Heart right ventricle (tissue), 16 donors: Measurements from ENCODE around the gene CDKN2B-AS1. TPM values are rescaled to one million over a fixed set of nuclear protein-coding genes. Genes with fewer than 3 reads are reported as not detected.

Experiments
- ATAC-seq, 8 donors: fragments of 200-7000 bp; cut with Tn5 transposase; one replicate each; pipeline ENCODE4 v1.9.1; 2020; ENCODE audit warnings: mild to moderate bottlenecking in 8 of 8, moderate library complexity in 8 of 8, moderate number of reproducible peaks in 1 of 8
- DNase-seq, 2 donors: peaks; one replicate each; pipeline ENCODE4 v3.0.0-alpha.2; 2020
- H3K27ac ChIP-seq, 10 donors: fragments of 200-600 bp; sonication (generic) in 2 of 10; one replicate each; pipeline versions ENCODE4 v1.5.0 to v1.8.0; 2020 to 2022; ENCODE audit warnings: mild to moderate bottlenecking in 3 of 10
- H3K27me3 ChIP-seq, 7 donors: fragments of 200-600 bp; one replicate each; pipeline ENCODE4 v1.8.0; 2021 to 2022; ENCODE audit warnings: mild to moderate bottlenecking in 2 of 7
- H3K36me3 ChIP-seq, 9 donors: fragments of 200-600 bp; sonication (generic) in 1 of 9; one replicate each; pipeline versions ENCODE4 v1.5.0 to v1.8.0; 2020 to 2022; ENCODE audit warnings: mild to moderate bottlenecking in 2 of 9
- H3K4me1 ChIP-seq, 9 donors: fragments of 200-600 bp; sonication (generic) in 1 of 9; one replicate each; pipeline versions ENCODE4 v1.5.0 to v1.8.0; 2020 to 2022; ENCODE audit warnings: mild to moderate bottlenecking in 4 of 9
- H3K4me3 ChIP-seq, 10 donors: fragments of 200-600 bp; sonication (generic) in 2 of 10; one replicate each; pipeline versions ENCODE4 v1.5.0 to v1.8.0; 2020 to 2022; ENCODE audit warnings: mild to moderate bottlenecking in 7 of 10, moderate library complexity in 2 of 10
- H3K9me3 ChIP-seq, 11 donors: fragments of 200-600 bp in 10 of 11; sonication (generic) in 2 of 11; one replicate each; pipeline versions ENCODE4 v1.5.0 to v1.8.0; 2013 to 2022; ENCODE audit warnings: mild to moderate bottlenecking in 2 of 11, control low read depth in 1 of 11, moderate library complexity in 1 of 11
- WGBS, 2 donors: extraction: QIAGEN DNeasy Blood & Tissue Kit; methylation state at CpG; one replicate each; pipeline ENCODE4 v1.1.7; 2013; ENCODE audit warnings: inconsistent platforms in 1 of 2; 5-methylcytosine and 5-hydroxymethylcytosine counted together
- intact Hi-C, 10 donors: fragments of 100-400 bp; cut with DNase I; formaldehyde crosslinking; loops; one replicate each; pipeline versions ENCODE4 v1.11.1 to v1.14.2; 2022
- polyA plus RNA-seq, 2 donors: library from polyadenylated mRNA; stranded (reverse); fragments of 200-250 nt; gene quantifications; one replicate each; pipeline ENCODE4 v1.2.3, GENCODE V29; 2013
- total RNA-seq, 10 donors: library from RNA; stranded (reverse); fragmentation: NEBNext Ultra II Directional in 3 of 10; extraction: Animal tissue kit (Norgen Biotek cat#: 25700) in 3 of 10; gene quantifications; one replicate each; pipeline versions ENCODE4 v1.2.1 to v1.2.4, GENCODE V29; 2021 to 2023
- TF ChIP-seq, protein P1 (sequence below), 9 donors: fragments of 200-600 bp; sonication (generic) in 2 of 9; IDR thresholded peaks; one replicate each; pipeline versions ENCODE4 v1.5.0 to v1.8.0; 2021 to 2022; ENCODE audit warnings: antibody characterized with exemption in 9 of 9, mild to moderate bottlenecking in 5 of 9, moderate library complexity in 1 of 9
- donor health status: Arrhythmogenic right ventricular cardiomyopathy.
- donor health status: ischemic (EF 13 %, LVEDD 7.1; RV severe dilation, severe dysfunction).
- donor health status: healthy with polysubstance abuse.
- donor health status: DM: no; HTN: yes; CAD: no.
- donor health status: DM: no; HTN: no; CAD: no.
- donor health status: ischemic (EF 25% LVEDD 6.9; RV normal size, moderate dysfunction).
- donor health status: ischemic (EF 25% LVEDD 5.7; RV mildly dilated, moderate dysfunction).
- donor health status: healthy.
- donor health status: DM: yes; HTN: yes; CAD: no.
- donor health status: Ischemic cardiomyopathy.
- donor health status: ischemic (EF 35%, LVEDD 5.7; RV mildly dilated, moderate dysfunction).
- donor health status: nonischemic (EF 11% LVEDD 7.7; RV severe dilation, severe dysfunction).
- donor health status: DM: yes; HTN: yes; CAD: no.
- donor health status: PGD.
- donor health status: ischemic (EF 29% LVEDD 5.4; RV normal size, mild dysfunction).
- donor health status: nonischemic (EF 23%, LVEDD 6.1; RV moderate dilation, normal function).

CDKN2B-AS1 gene
- total and polyA plus RNA-seq, 12 donors: 0.14 to 0.45 (median 0.30) TPM; not detected in 9

DNA sequence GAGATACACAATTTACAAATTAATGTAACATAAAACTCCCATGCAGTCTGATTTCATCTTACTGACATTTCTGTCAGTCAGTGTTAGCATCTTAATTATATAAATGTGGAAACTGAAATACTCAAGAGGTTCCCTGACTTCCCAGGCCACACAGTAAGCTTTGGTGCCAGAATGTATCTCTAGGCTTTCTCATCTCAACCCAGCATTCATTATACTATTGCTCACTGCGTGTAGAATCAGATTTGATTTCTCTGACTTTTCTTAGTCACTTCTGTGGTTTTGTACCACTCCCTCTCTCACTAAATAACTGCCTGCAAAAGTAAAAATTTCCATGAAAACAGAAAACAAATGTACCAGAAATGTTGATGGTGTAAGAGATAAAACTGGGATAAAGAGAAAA lies 46.2 kb downstream of the CDKN2B-AS1 start:
- no peak for ATAC-seq
- Histone ChIP-seq H3K36me3 (no peaks in the 10 kb centered on the region), H3K4me1 (peaks cover 0 to 27% (median 0%) of the 10 kb centered on the region in 9 donors), H3K9me3 (no peaks in the 10 kb centered on the region), H3K4me3 (no peak overlapping the region), H3K27ac (no peak overlapping the region), H3K27me3 (no peaks in the 10 kb centered on the region)
- WGBS, 2 donors: 71 to 74% methylated on average over 1 of the region's 1 CpG
- TF ChIP-seq, protein P1, sequence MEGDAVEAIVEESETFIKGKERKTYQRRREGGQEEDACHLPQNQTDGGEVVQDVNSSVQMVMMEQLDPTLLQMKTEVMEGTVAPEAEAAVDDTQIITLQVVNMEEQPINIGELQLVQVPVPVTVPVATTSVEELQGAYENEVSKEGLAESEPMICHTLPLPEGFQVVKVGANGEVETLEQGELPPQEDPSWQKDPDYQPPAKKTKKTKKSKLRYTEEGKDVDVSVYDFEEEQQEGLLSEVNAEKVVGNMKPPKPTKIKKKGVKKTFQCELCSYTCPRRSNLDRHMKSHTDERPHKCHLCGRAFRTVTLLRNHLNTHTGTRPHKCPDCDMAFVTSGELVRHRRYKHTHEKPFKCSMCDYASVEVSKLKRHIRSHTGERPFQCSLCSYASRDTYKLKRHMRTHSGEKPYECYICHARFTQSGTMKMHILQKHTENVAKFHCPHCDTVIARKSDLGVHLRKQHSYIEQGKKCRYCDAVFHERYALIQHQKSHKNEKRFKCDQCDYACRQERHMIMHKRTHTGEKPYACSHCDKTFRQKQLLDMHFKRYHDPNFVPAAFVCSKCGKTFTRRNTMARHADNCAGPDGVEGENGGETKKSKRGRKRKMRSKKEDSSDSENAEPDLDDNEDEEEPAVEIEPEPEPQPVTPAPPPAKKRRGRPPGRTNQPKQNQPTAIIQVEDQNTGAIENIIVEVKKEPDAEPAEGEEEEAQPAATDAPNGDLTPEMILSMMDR (IDR thresholded peaks at IDR 0.05): no peak
- intact Hi-C loops: loop anchor here in 2 of 10 donors (10.0 kb wide), 2 partner anchors 174 to 226 kb away; no protein-coding TSS in a partner anchor
- DNase-seq: no peak

DNA sequence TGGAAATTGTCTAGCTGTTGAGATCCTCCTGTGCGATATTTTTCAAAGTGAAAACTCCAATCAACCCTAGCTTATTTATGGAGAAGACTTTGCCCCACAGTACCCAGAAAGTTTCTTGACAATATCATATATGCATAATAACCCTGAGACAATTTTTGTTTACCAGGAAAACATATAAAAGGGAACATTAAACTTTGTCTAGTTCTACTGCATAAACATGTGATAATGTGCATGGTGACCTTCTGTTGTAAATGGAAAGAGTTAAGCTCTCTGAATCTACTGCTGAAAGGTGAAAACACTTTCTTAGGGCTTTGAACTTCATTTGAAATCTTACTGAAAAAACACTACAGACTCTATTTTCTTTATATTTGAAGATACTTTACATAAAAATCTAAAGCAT lies 46.8 kb downstream of the CDKN2B-AS1 start:
- TF ChIP-seq, protein P1 (IDR thresholded peaks at IDR 0.05): no peak
- H3K36me3 ChIP-seq: no peaks in the 10 kb centered on the region
- intact Hi-C loops: loop anchor here in 2 of 10 donors (10.0 kb wide), 2 partner anchors 173 to 227 kb away; no protein-coding TSS in a partner anchor
- H3K4me1 ChIP-seq: peaks cover 0 to 27% (median 0%) of the 10 kb centered on the region in 9 donors
- no peaks in the 10 kb centered on the region for H3K9me3 ChIP-seq
- H3K27me3 ChIP-seq: no peaks in the 10 kb centered on the region
- no peak overlapping the region for H3K4me3 ChIP-seq
- DNase-seq (no peak), ATAC-seq (no peak)
- no peak overlapping the region for H3K27ac ChIP-seq
- 92 to 94% methylated on average over 1 of the region's 1 CpG for WGBS, 2 donors

GRCh38 chr9:22041775-22042174 lies 47.2 kb downstream of the CDKN2B-AS1 start:
- intact Hi-C loops: loop anchor here in 2 of 10 donors (10.0 kb wide), 2 partner anchors 173 to 227 kb away; no protein-coding TSS in a partner anchor
- H3K36me3 ChIP-seq: no peaks in the 10 kb centered on the region
- H3K27me3 ChIP-seq: no peaks in the 10 kb centered on the region
- no peak overlapping the region for H3K27ac ChIP-seq
- TF ChIP-seq, protein P1 (IDR thresholded peaks at IDR 0.05): no peak
- 62 to 63% methylated on average over 1 of the region's 1 CpG for WGBS, 2 donors
- no peak for ATAC-seq
- peaks cover 0 to 27% (median 0%) of the 10 kb centered on the region in 9 donors for H3K4me1 ChIP-seq
- H3K4me3 ChIP-seq: no peak overlapping the region
- no peaks in the 10 kb centered on the region for H3K9me3 ChIP-seq
- DNase-seq: no peak

DNA sequence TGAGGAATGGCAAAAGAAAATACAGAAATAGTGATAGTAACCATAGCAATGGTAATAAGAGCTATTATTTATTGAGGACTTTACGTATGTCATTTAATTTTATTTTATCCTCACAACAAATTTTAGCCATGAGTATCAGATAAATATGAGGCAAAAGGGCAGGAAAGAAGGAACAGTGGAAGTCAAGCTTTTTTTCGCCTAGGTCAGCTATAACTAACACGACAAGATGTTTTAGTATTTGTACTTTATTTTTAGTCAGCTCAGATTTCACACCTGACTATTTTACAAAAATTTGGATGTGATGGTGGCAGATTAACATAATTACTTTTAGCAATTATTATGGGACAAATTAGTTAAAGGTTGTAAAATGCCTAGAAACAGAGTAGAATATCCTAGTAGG lies 49.3 kb downstream of the CDKN2B-AS1 start:
- ATAC-seq (no peak), DNase-seq (no peak)
- no peaks in the 10 kb centered on the region for H3K9me3 ChIP-seq
- no peak overlapping the region for H3K27ac ChIP-seq
- intact Hi-C loops: loop anchor here in 2 of 10 donors (10.0 kb wide), 2 partner anchors 171 to 229 kb away; no protein-coding TSS in a partner anchor
- H3K36me3 ChIP-seq: no peaks in the 10 kb centered on the region
- WGBS, 2 donors: 41 to 65% methylated on average over 3 of the region's 3 CpGs
- peaks cover 0 to 14% (median 0%) of the 10 kb centered on the region in 9 donors for H3K4me1 ChIP-seq
- no peak overlapping the region for H3K4me3 ChIP-seq
- no peaks in the 10 kb centered on the region for H3K27me3 ChIP-seq
- TF ChIP-seq, protein P1 (IDR thresholded peaks at IDR 0.05): no peak
